HG03520 (cell line): ENCODE measurements around the gene TNFSF13B.

Source experiments
- ATAC-seq: cut with Tn5 transposase; IDR thresholded peaks from one replicate; pipeline ENCODE4 v1.9.1; 2021; ENCODE audit warnings: mild to moderate bottlenecking, moderate library complexity; ENCODE audit not compliant: unreplicated experiment

TNFSF13B gene

DNA sequence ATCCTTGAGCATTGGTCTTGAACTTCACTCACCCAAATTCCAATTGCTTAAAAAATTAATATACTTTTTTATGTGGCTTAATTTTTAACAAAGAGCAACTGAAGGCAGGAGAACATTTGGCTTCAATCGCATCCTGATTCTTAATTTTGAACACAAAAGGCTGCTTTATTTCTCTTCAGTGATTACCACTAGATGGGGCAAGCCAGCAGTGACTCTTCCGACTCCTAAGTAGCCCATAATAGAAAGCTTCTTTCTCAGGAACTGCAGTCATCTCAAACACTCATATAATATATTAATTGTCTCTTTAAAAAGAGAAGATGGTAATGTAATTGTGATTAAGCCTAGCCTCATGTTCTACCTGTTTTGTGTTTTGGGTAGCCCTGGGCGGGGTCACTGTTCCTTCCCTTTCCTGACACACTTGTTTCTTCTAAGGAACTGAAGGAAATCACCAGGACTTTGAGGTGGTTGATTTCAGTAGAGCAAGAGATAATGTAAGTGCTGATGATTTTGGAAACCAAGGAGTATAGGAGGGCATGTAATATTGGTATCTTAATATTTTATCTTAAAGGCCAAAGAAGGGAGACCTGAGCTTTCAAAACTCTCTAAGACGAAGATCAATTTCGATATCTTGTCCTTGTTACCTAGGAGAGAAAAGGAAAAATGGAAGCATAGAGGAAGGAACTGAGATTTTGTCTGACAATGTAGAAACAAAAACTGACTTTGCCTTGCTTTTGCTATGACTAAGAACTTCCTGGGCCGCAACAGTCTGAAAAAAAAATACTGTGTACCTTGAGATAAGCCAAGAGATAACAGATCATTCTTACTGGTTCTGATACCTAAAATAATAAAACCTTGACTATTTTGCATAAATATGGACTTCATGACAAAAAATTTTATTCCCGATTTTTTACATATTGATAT lies 73.1 kb downstream of the TNFSF13B start:
- peak; percentile 63 for ATAC-seq

DNA sequence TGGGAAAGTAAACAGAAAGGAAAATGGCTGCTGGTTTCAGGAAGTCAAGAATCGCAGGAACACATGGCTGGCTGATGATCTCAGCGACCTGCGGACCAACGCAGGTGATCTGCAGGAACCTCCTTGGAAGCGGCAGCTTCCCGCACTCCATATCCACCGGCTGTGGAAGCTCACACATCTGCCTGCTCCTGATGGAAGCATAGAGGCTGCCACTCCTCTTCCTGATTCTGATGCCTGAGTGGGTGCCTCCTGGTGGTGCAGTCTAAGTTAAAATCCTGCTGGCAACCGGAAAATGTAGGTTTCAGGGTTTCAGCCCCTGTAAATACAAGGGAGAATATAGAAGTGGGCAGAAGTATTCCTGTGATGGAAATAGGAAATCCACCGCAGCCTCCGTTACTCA lies 75.5 kb downstream of the TNFSF13B start:
- no peak for ATAC-seq

DNA sequence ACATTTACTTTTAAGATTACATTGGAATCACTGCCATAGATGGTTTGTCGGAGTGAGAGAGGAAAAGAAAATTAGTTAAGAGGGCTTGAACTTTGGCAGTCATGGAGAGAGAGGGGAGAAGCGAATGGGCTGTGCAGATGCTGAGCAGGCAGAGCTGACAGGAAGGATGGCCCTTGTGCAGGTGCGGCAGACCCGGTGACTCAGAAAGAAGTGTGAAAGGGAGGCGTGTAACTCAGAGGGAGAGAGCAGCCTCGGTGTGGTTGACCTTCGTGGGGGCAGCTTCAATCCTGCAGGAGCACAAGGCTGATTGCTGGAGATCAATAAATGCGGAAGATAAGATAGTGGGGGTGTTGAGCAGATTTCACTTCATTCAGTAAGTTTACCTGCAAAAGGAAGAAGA lies 76.9 kb downstream of the TNFSF13B start:
- no peak for ATAC-seq

DNA sequence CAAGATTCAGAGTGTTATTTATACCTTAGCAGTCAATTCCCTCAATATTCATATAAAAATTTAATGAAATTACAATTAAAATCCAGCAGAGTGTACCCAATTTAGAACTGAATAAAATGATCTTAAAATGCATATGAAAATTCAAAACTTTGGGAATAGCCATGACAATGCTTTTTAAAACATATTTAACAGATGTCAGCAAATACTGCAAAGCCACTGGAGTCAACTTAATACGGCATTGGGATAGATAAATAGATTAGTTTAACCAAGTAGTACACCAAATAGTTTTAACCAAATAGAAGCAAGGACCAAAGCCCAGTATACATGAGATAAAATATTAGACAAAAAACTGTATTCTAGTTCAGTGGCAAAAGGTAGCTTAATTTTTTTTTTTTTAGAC lies 79.8 kb downstream of the TNFSF13B start:
- no peak for ATAC-seq

DNA sequence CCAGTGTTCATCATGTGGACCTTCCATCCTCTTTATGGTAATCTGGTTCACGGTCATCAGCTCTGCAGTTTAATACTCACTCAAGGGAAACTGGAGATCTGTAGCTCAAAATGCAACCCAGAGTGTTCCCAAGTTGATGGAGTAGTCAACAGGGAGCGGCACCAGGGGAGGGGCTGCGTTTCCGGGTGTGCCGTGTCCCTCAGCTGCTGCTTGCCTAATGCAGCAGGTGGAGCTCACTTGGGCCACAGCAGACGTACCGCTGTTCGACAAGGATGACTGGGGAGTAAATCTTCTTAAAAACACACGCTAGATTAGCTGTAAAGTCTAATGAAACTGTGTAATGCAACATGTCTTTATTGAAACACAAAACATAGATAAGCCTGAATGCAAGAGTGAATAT lies 81.1 kb downstream of the TNFSF13B start:
- ATAC-seq, result no peak

DNA sequence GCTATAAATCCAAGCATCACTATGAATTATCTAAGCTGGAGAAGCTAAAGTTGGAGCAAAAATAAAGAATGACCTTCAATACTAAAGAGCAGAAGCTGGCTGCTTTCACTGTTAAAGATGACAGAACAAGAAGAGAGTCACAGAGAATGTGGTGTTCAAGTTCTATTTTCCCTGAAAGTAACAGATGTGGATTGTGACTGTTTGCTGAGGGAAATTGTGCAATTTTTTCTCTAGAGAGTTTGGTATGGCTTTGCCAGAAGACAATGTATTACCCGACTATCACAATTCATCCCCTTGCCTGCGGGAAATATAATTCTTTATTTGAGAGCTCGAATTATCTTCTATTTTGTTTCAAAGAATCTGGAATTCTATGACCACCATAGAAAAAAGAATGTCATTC lies 83.1 kb downstream of the TNFSF13B start:
- no peak for ATAC-seq

DNA sequence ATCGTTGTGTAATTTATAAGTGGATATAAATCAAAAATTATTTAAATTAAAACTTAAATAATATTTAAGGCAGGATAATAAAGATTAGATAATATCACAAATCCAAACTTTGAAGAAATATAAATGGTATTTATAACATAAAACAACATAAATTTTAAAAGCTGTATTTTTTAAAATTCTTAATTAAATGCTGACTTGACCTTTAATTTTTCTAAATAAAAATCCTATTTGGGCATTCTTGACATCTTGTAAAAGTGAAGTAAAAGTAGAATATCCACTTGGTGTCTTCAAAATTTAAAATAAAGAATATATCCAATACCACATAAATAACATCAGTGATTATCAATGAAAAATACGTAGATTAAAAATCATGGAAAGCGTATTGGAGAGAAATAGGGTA lies 87.7 kb downstream of the TNFSF13B start:
- no peak for ATAC-seq
